ENCODE measurements around the gene MBOAT1. TPM values are rescaled to one million over a fixed set of nuclear protein-coding genes. Genes with fewer than 3 reads are reported as not detected.

MBOAT1 gene, protein sequence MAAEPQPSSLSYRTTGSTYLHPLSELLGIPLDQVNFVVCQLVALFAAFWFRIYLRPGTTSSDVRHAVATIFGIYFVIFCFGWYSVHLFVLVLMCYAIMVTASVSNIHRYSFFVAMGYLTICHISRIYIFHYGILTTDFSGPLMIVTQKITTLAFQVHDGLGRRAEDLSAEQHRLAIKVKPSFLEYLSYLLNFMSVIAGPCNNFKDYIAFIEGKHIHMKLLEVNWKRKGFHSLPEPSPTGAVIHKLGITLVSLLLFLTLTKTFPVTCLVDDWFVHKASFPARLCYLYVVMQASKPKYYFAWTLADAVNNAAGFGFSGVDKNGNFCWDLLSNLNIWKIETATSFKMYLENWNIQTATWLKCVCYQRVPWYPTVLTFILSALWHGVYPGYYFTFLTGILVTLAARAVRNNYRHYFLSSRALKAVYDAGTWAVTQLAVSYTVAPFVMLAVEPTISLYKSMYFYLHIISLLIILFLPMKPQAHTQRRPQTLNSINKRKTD
- total RNA-seq: 7.6 and 8.4 TPM in 2 replicates

GRCh38 chr6:20212392-20213111 is at the start of gene MBOAT1:
Gene MBOAT1 (minus strand): TSS chr6:20212469. CDS start chr6:20212234, 235 bp downstream.

Other genes starting within 250 kb of the MBOAT1 start
- 5.4 and 5.9 TPM in 2 replicates for gene E2F3, start 189.4 kb upstream of the MBOAT1 start, total RNA-seq

Measured in hair follicular keratinocyte (primary cell).